Hematopoietic multipotent progenitor cell (in vitro differentiated cells): ENCODE data around the gene IPO11. TPM values are rescaled to one million over a fixed set of nuclear protein-coding genes. Genes with fewer than 3 reads are reported as not detected.
"Not testable (repeated sequence)": the region's sequence is repeated elsewhere in the genome, so short reads cannot be mapped to it uniquely, and the experiment has no call there.

Source experiments
- DNase-seq, 3 donors: peaks; one replicate each; pipeline ENCODE4 v3.0.0-alpha.2; 2011 to 2015; ENCODE audit warnings: low read depth in 2 of 3, low spot score in 2 of 3
- total RNA-seq: library from RNA; depleted of rRNA; stranded (reverse); fragments of >200 nt; gene quantifications from one replicate; pipeline ENCODE4 v1.2.3, GENCODE V29; 2012

IPO11 gene
- total RNA-seq, 1 donor = 27.5 TPM

- DNase-seq = not testable (repeated sequence)
Observed at GRCh38 chr5:62565740-62566139, 153.2 kb downstream of the IPO11 start.

DNA sequence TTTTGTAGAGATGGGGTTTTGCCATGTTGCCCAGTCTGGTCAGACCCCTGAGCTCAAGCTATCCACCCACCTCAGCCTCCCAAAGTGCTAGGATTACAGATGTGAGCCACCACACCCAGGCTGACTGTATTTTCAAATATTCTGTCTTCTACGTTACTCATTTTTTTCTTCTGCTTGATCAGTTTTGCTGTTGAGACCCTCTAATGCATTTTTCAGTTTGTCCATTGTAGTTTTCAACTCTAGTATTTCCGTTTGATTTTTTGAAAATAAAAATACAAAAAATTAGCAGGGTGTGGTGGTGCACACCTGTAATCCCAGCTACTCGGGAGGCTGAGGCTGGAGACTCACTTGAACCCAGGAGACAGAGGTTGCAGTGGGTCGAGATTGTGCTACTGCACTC is 155.6 kb downstream of the IPO11 start:
- no peak for DNase-seq

DNA sequence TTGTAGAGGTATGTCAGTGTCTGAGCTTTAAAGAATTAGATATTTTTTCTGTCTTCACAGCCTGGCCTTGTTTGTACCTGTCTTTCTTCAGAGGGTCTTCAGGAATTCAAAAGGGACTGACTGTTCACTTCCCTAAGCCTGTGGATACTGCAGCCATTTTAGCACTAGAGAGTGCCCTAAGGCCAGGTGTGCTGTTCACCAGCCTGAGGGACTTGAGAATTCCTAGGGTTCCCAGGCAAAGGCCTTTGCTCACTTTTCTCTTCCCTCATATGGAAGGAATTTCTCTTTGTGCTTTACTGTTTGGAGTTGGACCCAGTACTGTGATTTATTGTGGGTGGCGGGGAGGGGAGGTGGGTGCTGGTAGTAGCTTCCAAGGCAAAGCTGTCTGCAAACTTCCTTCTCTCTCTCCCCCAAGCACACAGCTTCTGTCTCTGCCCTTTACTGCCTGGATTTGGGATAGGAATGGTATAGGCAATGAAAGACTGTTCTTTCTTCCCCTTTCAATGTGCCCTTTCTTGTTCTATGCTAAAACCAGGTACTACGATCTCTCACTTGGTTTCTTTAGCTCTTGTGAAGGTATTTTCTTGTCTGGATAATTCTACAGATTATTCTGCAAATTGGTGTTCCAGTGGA is 156.4 kb downstream of the IPO11 start:
- no peak for DNase-seq

- DNase-seq = no peak
Observed at GRCh38 chr5:62569470-62569869, 156.9 kb downstream of the IPO11 start.

DNA sequence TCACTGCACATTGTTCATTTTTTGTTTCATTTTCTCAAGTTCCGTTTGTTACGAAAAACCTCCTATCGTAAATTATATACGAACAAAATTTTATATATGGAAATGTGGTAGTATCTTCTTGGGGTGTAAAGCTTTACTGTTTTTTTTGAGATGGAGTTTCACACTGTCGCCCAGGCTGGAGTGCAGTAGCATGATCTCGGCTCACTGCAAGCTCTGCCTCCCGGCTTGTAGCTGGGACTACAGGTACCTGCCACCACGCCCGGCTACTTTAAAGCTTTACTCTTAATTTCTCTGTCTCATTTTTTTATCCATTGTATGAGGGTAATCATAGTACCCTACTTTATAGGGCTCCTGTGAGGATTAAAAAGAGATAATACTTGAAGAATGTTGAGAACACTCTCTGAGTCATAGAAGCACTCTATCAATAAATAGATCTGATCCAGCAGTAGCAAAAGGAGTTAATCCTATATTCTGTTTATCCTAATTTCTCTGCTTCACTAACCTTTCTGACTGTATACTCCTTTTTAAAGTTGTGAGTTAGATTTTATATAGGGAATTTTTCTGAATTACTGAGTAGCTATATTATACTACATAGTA is 160.5 kb downstream of the IPO11 start:
- DNase-seq = peak in 1 of 3 donors; percentile 44

DNA sequence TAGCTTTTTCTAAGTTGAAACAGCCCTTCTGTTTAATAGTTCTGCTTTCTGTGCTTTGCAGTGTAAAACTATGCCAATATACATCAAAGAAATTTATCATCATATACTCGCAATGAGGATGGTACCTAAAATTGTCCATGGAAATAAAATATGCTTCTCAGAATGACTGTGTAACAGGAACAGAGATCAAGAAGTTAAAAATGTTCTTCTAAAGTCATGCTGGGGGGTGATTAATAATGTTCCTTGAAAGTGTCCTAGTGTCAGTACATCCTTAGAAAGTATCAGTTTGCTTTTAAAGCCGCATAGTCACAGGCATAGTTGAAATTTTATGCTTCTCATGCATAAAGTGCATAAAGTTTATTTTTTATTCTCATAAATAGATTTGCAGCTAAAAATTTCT is 162.0 kb downstream of the IPO11 start:
- no peak for DNase-seq

- no peak for DNase-seq
Observed at GRCh38 chr5:62575066-62575465, 162.5 kb downstream of the IPO11 start.

DNA sequence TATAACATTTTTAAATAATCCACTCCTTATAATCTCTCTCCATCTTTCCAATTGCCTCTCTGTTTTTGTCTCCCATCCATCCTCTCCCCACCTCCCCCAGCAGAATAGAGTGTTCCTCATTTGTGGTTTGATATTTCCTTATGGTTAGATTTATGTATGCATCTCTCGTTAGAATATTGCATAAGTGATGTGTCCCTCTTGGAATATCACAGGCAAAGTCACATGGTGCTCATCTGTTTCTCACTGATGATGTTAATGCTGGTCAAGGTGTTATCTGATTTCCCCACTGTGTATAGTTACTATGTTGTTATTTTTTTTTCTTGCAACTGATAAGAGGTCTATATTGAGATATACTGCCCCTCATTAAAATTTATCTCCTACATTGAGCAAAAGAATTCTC is 162.9 kb downstream of the IPO11 start:
- no peak for DNase-seq

DNA sequence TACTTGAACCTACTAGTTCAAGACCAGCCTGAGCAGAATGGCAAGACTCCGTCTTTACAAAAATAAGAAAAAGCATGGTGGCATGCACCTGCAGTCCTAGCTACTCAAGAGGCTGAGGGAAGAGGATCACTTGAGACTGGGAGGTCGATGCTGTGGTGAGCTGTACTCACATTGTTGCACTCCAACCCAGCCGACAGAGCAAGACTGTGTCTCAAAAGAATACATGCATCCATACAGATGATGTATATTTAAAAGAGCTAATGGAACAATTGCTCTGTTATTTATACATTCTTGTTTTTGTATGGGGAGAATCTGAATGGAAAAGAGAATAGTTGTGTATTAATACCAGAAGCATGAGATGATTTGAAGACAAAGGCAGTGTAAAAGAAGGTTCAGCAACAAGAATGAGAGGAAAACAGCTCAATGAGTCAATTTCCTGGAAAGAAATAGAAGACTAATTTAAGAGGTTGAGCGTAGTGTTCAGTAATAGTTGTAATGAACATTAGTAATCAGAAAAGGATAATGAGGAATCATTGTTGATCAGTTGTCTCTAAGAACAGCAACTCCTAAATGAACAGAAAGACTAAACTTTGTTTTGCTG is 164.1 kb downstream of the IPO11 start:
- DNase-seq = no peak

- no peak for DNase-seq
Observed at GRCh38 chr5:62577488-62577887, 164.9 kb downstream of the IPO11 start.

- peak; percentile 33 to 95 (median 89) for DNase-seq
Observed at GRCh38 chr5:62578540-62578939, 166.0 kb downstream of the IPO11 start, which contains the start of gene LRRC70. LRRC70 (plus strand) TSS chr5:62578819; CDS start chr5:62579439, 620 bp downstream.

DNA sequence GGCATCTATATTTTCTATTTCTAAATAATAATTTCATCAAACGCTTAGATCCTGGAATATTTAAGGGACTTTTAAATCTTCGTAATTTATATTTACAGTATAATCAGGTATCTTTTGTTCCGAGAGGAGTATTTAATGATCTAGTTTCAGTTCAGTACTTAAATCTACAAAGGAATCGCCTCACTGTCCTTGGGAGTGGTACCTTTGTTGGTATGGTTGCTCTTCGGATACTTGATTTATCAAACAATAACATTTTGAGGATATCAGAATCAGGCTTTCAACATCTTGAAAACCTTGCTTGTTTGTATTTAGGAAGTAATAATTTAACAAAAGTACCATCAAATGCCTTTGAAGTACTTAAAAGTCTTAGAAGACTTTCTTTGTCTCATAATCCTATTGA is 167.2 kb downstream of the IPO11 start:
- no peak for DNase-seq

DNA sequence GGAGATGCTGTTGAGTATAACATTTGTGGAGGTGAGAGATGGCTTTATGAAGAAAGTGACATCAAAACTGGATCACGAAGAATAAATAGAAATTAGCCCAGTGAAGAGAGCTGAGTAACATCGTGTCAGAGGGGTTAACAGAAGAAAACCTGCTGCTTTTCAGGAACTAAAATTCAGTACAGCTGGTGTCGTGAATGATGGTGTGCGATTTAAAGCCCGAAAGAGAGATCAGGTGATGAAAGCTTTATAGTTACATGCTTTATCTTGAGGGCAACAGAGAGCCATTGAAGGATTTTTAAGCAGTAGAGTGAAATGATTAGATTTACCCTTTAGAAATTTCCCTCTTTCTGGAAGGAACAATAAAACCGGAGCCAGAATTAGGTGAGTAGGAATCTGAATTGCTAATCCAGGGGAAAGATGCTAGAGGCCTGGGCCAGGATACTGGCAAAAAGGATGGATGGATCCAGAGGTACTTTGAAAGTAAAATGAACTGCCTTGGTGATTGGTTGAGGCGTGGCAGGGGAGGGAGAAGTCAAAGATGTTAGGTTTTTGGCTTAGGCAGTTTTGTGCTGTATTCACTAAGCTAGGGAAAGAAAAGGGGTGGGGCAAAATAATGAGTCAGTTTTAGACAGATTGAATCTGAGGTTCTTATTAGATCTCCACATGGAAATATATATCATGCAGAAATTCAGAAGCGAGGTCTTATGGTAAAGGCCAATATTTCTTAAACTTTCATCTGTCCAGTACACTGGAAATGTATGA is 169.5 kb downstream of the IPO11 start:
- DNase-seq = peak in 1 of 3 donors; percentile 60

- peak in 1 of 3 donors; percentile 30 for DNase-seq
Observed at GRCh38 chr5:62584391-62584790, 171.8 kb downstream of the IPO11 start.

- DNase-seq = no peak
Observed at GRCh38 chr5:62585306-62585705, 172.7 kb downstream of the IPO11 start.

GRCh38 chr5:62585751-62586150 is 173.2 kb downstream of the IPO11 start:
- no peak for DNase-seq

DNA sequence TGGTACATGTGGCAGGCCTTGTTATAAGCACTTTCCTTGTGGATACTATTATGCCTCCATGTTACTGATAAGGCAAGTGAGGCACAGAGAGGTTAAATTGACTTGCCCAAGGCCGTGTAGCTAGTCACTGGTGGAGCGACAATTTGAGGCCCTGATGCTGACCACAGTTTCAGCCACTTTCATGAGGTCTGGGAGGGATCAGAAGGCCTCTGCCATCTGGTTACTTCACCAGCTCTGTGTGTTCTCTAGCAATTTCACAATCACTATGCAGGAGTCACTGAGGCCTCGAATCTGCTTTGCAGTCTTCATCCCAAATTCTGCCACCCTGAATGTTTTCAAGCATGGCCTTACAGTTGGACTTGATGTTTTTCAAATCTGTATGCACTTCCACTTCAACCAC is 175.2 kb downstream of the IPO11 start:
- no peak for DNase-seq

- DNase-seq = no peak
Observed at GRCh38 chr5:62588668-62589067, 176.1 kb downstream of the IPO11 start.

DNA sequence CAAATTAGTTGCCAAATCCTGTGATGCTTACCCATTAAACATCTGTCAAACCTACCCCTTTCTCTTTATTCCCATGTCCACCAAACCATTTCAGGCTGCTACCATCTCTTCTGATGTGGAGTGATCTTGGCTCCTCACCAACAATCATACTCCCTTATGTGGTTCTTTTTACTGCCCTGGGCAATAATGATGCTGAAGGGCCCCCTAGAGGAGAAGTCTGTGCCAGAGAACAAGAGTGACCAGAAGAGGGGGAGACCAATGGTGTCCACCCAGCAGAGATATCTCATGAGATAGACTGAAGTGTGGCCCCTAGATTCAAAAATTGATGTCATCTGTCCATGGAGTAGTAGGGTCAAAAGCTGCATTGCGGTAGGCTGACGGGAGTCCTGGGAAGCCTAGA is 176.9 kb downstream of the IPO11 start:
- DNase-seq = no peak

DNA sequence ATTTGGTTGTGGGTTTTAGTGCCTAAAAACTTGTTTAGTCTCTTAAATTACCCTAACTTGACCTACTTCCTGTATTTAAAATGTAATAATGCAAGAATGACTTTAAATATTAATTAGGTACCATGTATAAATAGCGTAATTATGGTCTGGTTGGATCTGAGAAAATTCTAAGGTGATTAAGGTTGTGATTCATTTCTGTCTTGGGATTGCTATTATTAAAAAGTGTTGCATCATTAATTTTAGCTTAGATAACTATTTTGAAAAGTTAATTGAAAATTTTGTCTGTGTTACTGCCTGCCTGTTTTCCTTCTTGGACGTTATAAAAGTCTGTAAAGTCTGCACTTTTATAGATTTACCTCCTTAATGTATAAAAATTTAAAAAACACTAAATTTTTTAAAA is 177.8 kb downstream of the IPO11 start:
- no peak for DNase-seq

DNA sequence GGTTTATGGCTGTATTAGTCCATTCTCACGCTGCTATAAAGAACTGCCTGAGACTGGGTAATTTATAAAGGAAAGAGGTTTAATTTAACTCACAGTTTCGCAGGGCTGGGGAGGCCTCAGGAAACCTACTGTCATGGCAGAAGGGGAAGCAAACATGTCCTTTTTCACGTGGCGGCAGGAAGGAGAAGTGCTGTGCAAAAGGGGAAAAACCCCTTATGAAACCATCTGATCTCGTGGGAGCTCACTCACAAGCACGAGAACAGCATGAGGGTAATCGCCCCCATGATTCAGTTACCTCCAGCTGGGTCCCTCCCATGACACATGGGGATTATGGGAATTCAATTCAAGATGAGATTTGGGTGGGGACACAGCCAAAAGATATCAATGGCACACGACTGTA is 180.0 kb downstream of the IPO11 start:
- DNase-seq = no peak

- no peak for DNase-seq
Observed at GRCh38 chr5:62593331-62593730, 180.8 kb downstream of the IPO11 start.
